Body of pancreas (tissue), 4 donors: Measurements from ENCODE around the gene CCDC134. TPM values are rescaled to one million over a fixed set of nuclear protein-coding genes. Genes with fewer than 3 reads are reported as not detected.

Experiments used
- ATAC-seq: fragments of 150-250 bp; one replicate; pipeline ENCODE4 v1.9.1; 2016
- DNase-seq, 4 donors: peaks; one replicate each; pipeline ENCODE4 v3.0.0-alpha.2; 2019
- H3K27ac ChIP-seq, 4 donors: fragments of 200-600 bp; sonication (generic); 1 replicate in 3 of 4; 2 replicates in 1 of 4; pipeline versions ENCODE4 v1.5.1 to v1.6.1; 2016 to 2019; ENCODE audit warnings: mild to moderate bottlenecking in 1 of 4, mixed read lengths in 1 of 4, moderate library complexity in 1 of 4
- H3K27me3 ChIP-seq, 2 donors: fragments of 200-600 bp; sonication (generic); one replicate each; pipeline ENCODE4 v1.6.0; 2016; ENCODE audit warnings: mild to moderate bottlenecking in 1 of 2
- H3K36me3 ChIP-seq, 2 donors: fragments of 200-600 bp; sonication (generic); replicated peaks in 1 of 2; 2 replicates each; pipeline ENCODE4 v1.5.1; 2016; ENCODE audit warnings: low read depth in 2 of 2; ENCODE audit not compliant: insufficient read depth in 1 of 2
- H3K4me1 ChIP-seq: fragments of 200-600 bp; sonication (generic); one replicate; pipeline ENCODE4 v1.6.0; 2016
- H3K4me3 ChIP-seq, 2 donors: fragments of 200-600 bp; sonication (generic); 1 replicate in 1 of 2; 2 replicates in 1 of 2; pipeline ENCODE4 v1.5.1; 2016 to 2019
- H3K9me3 ChIP-seq, 3 donors: fragments of 200-600 bp; sonication (generic); 1 replicate in 2 of 3; 2 replicates in 1 of 3; pipeline ENCODE4 v1.5.1; 2016
- POLR2A ChIP-seq, 3 donors: fragments of 450-650 bp; IDR thresholded peaks; one replicate each; pipeline ENCODE4 v1.6.1; 2016; ENCODE audit warnings: antibody characterized with exemption in 3 of 3, mild to moderate bottlenecking in 2 of 3
- WGBS, 2 donors: methylation state at CpG; one replicate each; pipeline ENCODE4 v1.1.5; 2017; 5-methylcytosine and 5-hydroxymethylcytosine counted together
- intact Hi-C: fragments of 100-400 bp; cut with DNase I; formaldehyde crosslinking; loops from one replicate; pipeline ENCODE4 v1.15.1; 2023
- total RNA-seq, 2 donors: library from RNA; depleted of rRNA; stranded (reverse); fragments of >200 nt; gene quantifications; one replicate each; pipeline ENCODE4 v1.1.0, GENCODE V29; 2016
- TF ChIP-seq, protein P1 (sequence below), 7 experiments: fragments of 450-650 bp in 4 of 7; fragments of 200-600 bp in 3 of 7; sonication (generic) in 3 of 7; IDR thresholded peaks; one replicate each; pipeline ENCODE4 v1.5.1; 2016 to 2019; ENCODE audit warnings: antibody characterized with exemption in 7 of 7

CCDC134 gene
- total RNA-seq, 2 donors from 2014 or later = 3.1 to 13.5 TPM

DNA sequence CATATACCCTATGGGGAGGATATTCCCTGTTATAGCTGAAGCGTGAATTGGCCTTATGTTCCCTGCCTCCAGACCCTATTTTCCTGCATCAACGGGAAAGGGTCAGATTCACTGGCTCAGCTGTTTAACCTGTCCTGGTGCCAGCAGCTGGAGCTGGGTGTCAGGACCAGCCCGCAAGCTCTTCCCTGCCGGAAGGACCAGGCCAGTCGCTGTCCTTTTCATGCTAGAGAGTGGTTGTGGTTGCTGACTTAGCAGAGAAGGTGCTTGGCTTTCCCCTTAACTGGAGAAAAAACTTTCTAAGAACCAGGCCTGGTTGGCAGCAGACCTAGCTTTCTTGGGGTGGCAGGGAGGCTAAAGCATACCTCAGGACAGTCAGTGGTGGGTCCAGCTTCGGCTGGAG, 27.2 kb downstream of the CCDC134 start:
- TF ChIP-seq POLR2A (IDR thresholded peaks at IDR 0.05) = no peak
- TF ChIP-seq, protein P1, sequence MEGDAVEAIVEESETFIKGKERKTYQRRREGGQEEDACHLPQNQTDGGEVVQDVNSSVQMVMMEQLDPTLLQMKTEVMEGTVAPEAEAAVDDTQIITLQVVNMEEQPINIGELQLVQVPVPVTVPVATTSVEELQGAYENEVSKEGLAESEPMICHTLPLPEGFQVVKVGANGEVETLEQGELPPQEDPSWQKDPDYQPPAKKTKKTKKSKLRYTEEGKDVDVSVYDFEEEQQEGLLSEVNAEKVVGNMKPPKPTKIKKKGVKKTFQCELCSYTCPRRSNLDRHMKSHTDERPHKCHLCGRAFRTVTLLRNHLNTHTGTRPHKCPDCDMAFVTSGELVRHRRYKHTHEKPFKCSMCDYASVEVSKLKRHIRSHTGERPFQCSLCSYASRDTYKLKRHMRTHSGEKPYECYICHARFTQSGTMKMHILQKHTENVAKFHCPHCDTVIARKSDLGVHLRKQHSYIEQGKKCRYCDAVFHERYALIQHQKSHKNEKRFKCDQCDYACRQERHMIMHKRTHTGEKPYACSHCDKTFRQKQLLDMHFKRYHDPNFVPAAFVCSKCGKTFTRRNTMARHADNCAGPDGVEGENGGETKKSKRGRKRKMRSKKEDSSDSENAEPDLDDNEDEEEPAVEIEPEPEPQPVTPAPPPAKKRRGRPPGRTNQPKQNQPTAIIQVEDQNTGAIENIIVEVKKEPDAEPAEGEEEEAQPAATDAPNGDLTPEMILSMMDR (IDR thresholded peaks at IDR 0.05) = no peak
- no peak for ATAC-seq
- Histone ChIP-seq H3K27me3 (no peaks in the 10 kb centered on the region), H3K4me3 (no peak overlapping the region), H3K4me1 (peaks cover 31% of the 10 kb centered on the region), H3K27ac (peak overlapping the region in 3 of 4 donors; percentile 52 to 59 (median 55)), H3K9me3 (no peaks in the 10 kb centered on the region), H3K36me3 (no peaks in the 10 kb centered on the region)
- no peak for DNase-seq
- intact Hi-C loops = no loop called here
- 83 to 93% methylated on average over 5 to 6 of the region's 6 CpGs for WGBS, 2 donors

DNA sequence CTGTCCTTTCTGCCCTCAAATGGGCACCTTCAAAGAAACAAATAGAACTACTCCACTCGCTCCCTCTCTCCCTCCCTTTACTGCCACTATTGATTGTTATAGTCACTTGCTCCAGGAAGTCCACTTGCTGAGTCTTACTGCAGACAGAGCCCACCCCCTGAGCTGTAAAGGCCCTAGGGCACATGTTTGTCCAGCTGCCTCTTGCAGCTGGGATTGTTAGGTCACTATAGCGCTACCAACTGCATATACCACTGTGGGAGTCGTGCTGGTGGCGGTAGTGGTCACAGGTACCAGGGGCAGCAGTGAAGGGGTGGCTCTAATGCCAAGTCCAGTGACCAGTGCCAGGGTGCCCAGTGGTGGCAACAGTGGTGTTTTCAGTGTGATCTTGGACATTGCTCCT, 28.0 kb downstream of the CCDC134 start:
- Histone ChIP-seq H3K36me3 (no peaks in the 10 kb centered on the region), H3K4me3 (no peak overlapping the region), H3K27ac (peak overlapping the region; percentile 32 to 59 (median 54)), H3K27me3 (no peaks in the 10 kb centered on the region), H3K9me3 (no peaks in the 10 kb centered on the region), H3K4me1 (peaks cover 24% of the 10 kb centered on the region)
- intact Hi-C loops = no loop called here
- ATAC-seq (no peak), DNase-seq (peak in 3 of 4 donors; percentile 52 to 57 (median 53))
- WGBS, 2 donors = 68 to 69% methylated on average over 1 to 4 of the region's 4 CpGs
- no peak for TF ChIP-seq POLR2A (IDR thresholded peaks at IDR 0.05)
- TF ChIP-seq, protein P1 (IDR thresholded peaks at IDR 0.05) = no peak

DNA sequence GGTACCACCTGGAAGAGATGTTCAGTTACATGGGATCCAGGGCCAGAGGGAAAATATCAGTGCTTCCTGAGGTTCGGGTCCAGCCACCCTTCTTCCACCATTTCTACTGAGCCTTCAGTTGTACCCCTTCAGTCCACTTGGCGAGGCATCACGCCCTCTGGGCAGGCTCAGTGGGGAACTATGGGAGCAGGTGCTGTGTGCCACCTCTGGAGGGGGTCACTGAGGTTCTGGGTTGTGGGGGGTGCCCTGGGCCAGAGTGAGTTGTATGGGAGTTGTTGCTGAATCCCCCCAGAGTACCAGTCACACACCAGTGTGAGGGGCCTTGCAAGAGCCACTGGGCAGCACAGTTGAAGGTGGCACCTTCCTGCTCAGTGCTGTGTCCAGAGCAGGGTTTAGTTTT, 29.7 kb downstream of the CCDC134 start:
- H3K4me1 ChIP-seq = peaks cover 31% of the 10 kb centered on the region
- no peak for ATAC-seq

DNA sequence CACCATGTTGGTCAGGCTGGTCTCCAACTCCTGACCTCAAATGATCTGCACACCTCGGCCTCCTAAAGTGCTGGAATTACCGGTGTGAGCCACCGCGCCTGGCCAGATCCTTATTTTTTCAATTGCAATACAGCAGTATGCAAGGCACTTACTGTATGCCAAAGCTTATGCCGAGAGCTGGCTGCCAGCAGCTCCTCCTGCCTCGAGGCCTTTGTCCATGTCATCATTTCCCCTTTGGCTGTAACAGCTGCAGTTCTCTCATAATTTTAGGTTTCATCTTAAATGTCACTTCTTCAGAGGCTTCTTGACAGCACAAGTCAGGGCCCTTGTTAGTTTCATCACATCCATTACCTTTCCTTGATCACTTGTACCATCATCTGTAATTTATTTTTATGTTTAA, 30.9 kb downstream of the CCDC134 start:
- H3K4me1 ChIP-seq = peaks cover 33% of the 10 kb centered on the region
- intact Hi-C loops = no loop called here

More for the DNA sequence above, 29.7 kb downstream of the CCDC134 start:
- WGBS, 2 donors = 93 to 96% methylated on average over 3 of the region's 3 CpGs
- H3K4me3 ChIP-seq = no peak overlapping the region
- TF ChIP-seq, protein P1 (IDR thresholded peaks at IDR 0.05) = no peak
- TF ChIP-seq POLR2A (IDR thresholded peaks at IDR 0.05) = no peak
- H3K27ac ChIP-seq = no peak overlapping the region
- intact Hi-C loops = no loop called here
- no peaks in the 10 kb centered on the region for H3K27me3 ChIP-seq
- no peaks in the 10 kb centered on the region for H3K36me3 ChIP-seq
- H3K9me3 ChIP-seq = no peaks in the 10 kb centered on the region
- DNase-seq = no peak

More for the DNA sequence above, 30.9 kb downstream of the CCDC134 start:
- no peak for ATAC-seq
- DNase-seq = no peak
- no peak overlapping the region for H3K4me3 ChIP-seq
- 64 to 72% methylated on average over 6 of the region's 6 CpGs for WGBS, 2 donors
- no peaks in the 10 kb centered on the region for H3K9me3 ChIP-seq
- TF ChIP-seq, protein P1 (IDR thresholded peaks at IDR 0.05) = no peak
- TF ChIP-seq POLR2A (IDR thresholded peaks at IDR 0.05) = no peak
- peak overlapping the region in 3 of 4 donors; percentile 88 to 96 (median 93) for H3K27ac ChIP-seq
- no peaks in the 10 kb centered on the region for H3K27me3 ChIP-seq
- no peaks in the 10 kb centered on the region for H3K36me3 ChIP-seq
